Measurements from ENCODE around the gene TMEM132E.
"Not testable (repeated sequence)": the region's sequence is repeated elsewhere in the genome, so short reads cannot be mapped to it uniquely, and the experiment has no call there.

The TMEM132E gene

GRCh38 chr17:34579017-34579946 is at the start of gene TMEM132E:
Gene TMEM132E (plus strand): TSS chr17:34579582. CDS start chr17:34581077, 1,495 bp downstream.
- no peak for DNase-seq (ENCODE audit: low read depth in 2 of 2)

GRCh38 chr17:34530918-34531317 is 48.5 kb upstream of the TMEM132E start:
- no peak for DNase-seq (ENCODE audit: low read depth in 2 of 2)

- DNase-seq (ENCODE audit: low read depth in 2 of 2): no peak
These were observed 46.9 kb upstream of the TMEM132E start for GRCh38 chr17:34532281-34533065.

- no peak for DNase-seq (ENCODE audit: low read depth in 2 of 2)
These were observed 45.4 kb upstream of the TMEM132E start for GRCh38 chr17:34533806-34534527.

GRCh38 chr17:34537445-34537844 is 41.9 kb upstream of the TMEM132E start:
- no peak for DNase-seq (ENCODE audit: low read depth in 2 of 2)

- DNase-seq (ENCODE audit: low read depth in 2 of 2): not testable (repeated sequence)
These were observed 40.8 kb upstream of the TMEM132E start for GRCh38 chr17:34538582-34538981.

GRCh38 chr17:34539881-34540280 is 39.5 kb upstream of the TMEM132E start:
- no peak for DNase-seq (ENCODE audit: low read depth in 2 of 2)

- peak; percentile 32 to 41 for DNase-seq (ENCODE audit: low read depth in 2 of 2)
These were observed 36.6 kb upstream of the TMEM132E start for GRCh38 chr17:34542700-34543336.

- no peak for DNase-seq (ENCODE audit: low read depth in 2 of 2)
These were observed 31.8 kb upstream of the TMEM132E start for GRCh38 chr17:34547453-34548063.

- DNase-seq (ENCODE audit: low read depth in 2 of 2): no peak
These were observed 29.4 kb upstream of the TMEM132E start for GRCh38 chr17:34549966-34550365.

- no peak for DNase-seq (ENCODE audit: low read depth in 2 of 2)
These were observed 25.5 kb upstream of the TMEM132E start for GRCh38 chr17:34553907-34554306.

GRCh38 chr17:34556384-34556783 is 23.0 kb upstream of the TMEM132E start:
- no peak for DNase-seq (ENCODE audit: low read depth in 2 of 2)

GRCh38 chr17:34556931-34557330 is 22.5 kb upstream of the TMEM132E start:
- DNase-seq (ENCODE audit: low read depth in 2 of 2): no peak

- DNase-seq (ENCODE audit: low read depth in 2 of 2): no peak
These were observed 18.1 kb upstream of the TMEM132E start for GRCh38 chr17:34561328-34561727.

- no peak for DNase-seq (ENCODE audit: low read depth in 2 of 2)
These were observed 17.0 kb upstream of the TMEM132E start for GRCh38 chr17:34562387-34562786.

- DNase-seq (ENCODE audit: low read depth in 2 of 2): no peak
These were observed 13.7 kb upstream of the TMEM132E start for GRCh38 chr17:34565713-34566112.

- DNase-seq (ENCODE audit: low read depth in 2 of 2): no peak
These were observed 13.2 kb upstream of the TMEM132E start for GRCh38 chr17:34566201-34566600.

- no peak for DNase-seq (ENCODE audit: low read depth in 2 of 2)
These were observed 12.5 kb upstream of the TMEM132E start for GRCh38 chr17:34566873-34567272.

GRCh38 chr17:34567691-34568465 is 11.5 kb upstream of the TMEM132E start:
- no peak for DNase-seq (ENCODE audit: low read depth in 2 of 2)

GRCh38 chr17:34568953-34569352 is 10.4 kb upstream of the TMEM132E start:
- DNase-seq (ENCODE audit: low read depth in 2 of 2): no peak
